ENCODE data around the gene CUEDC1. TPM values are rescaled to one million over a fixed set of nuclear protein-coding genes. Genes with fewer than 3 reads are reported as not detected.
"Not testable (repeated sequence)": the region's sequence is repeated elsewhere in the genome, so short reads cannot be mapped to it uniquely, and the experiment has no call there.

Gene CUEDC1
- total and polyA plus RNA-seq, 2 experiments from 2014 or later = 11.1 to 13.6 TPM

DNA sequence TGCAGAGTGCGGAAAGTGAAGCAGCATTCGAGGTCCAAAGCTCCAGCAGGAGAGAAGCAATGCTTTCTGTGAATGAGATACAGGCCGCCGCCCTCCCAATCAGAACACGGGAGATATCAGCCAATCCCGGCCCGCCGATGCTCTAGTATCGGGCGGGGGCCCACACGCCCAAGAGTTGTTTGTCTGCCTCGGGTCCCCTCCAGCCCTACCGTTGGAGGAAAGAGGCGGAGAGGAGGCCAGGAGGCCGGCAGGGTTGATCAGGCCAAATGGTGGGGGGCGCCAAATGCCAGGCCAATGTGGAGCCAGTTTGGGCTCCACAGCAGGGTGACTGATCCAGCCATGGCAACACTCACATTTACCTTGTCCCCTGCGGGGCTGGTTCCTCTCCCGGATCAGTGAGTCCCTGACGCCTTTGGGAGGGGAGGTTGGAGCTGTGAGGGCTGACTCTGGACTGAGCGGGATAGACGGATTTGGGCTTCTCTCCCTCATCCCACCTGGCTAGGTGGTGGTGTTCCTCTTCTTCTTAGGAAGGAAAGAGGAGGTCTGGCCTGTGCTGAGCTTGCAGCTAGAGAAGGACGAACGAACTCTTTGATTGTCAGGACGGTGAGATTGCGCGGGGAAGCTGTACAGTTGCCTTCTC lies 10.4 kb upstream of the CUEDC1 start:
- H4K20me1 ChIP-seq (ENCODE audit: insufficient read depth) = no peaks in the 10 kb centered on the region
- H3K9me3 ChIP-seq (ENCODE audit: low read depth) = no peaks in the 10 kb centered on the region
- H3K4me2 ChIP-seq (ENCODE audit: unreplicated experiment) = no peak overlapping the region
- H3K79me2 ChIP-seq (ENCODE audit: insufficient read depth) = no peaks in the 10 kb centered on the region
- H3K27me3 ChIP-seq (replicated peaks; ENCODE audit: insufficient read depth) = no peaks in the 10 kb centered on the region
- no peak overlapping the region for H2AFZ ChIP-seq
- no peak overlapping the region for H3K27ac ChIP-seq
- peaks cover 5% of the 10 kb centered on the region for H3K4me1 ChIP-seq (ENCODE audit: insufficient read depth)
- H3K4me3 ChIP-seq = no peak overlapping the region
- no peaks in the 10 kb centered on the region for H3K9me2 ChIP-seq (ENCODE audit: insufficient read depth)
- TF ChIP-seq EZH2 (IDR thresholded peaks at IDR 0.05; ENCODE audit: insufficient read depth, poor library complexity, severe bottlenecking) = no peak
- no peak for TF ChIP-seq EZH2phosphoT487 (IDR thresholded peaks at IDR 0.05; ENCODE audit: insufficient read depth, low read depth)
- 82 to 86% methylated on average over 26 of the region's 26 CpGs for WGBS, 2 experiments (ENCODE audit: low coverage in 1 of 2, low lambda C conversion rate in 2 of 2, missing lambda C conversion rate in 2 of 2)
- in situ Hi-C loops (cut with MboI) = no loop called here
- no peak for DNase-seq
- no peaks in the 10 kb centered on the region for H3K36me3 ChIP-seq (ENCODE audit: low read depth)
- H3F3A ChIP-seq (ENCODE audit: insufficient read depth) = no peaks in the 10 kb centered on the region
- no peak overlapping the region for H3K9ac ChIP-seq

DNA sequence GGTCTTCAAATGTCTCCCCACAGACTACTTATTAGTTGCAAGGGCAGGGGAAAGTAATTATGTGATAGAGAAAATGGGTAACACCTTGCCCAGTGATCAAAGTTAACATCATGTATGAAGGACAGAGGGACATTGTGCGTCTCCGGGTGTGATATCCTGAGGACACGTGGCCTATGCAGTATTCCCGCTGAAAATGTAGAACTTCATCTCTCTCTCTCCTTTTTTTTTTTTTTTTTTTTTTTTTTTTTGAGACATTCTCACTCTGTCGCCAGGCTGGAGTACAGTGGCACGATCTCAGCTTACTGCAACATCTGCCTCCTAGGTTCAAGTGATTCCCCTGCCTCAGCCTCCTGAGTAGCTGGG lies 7.9 kb upstream of the CUEDC1 start:
- H3K27ac ChIP-seq = no peak overlapping the region
- in situ Hi-C loops (cut with MboI) = no loop called here
- no peaks in the 10 kb centered on the region for H3K79me2 ChIP-seq (ENCODE audit: insufficient read depth)
- H3K9me2 ChIP-seq (ENCODE audit: insufficient read depth) = no peaks in the 10 kb centered on the region
- H3K27me3 ChIP-seq (replicated peaks; ENCODE audit: insufficient read depth) = no peaks in the 10 kb centered on the region
- H3F3A ChIP-seq (ENCODE audit: insufficient read depth) = no peaks in the 10 kb centered on the region
- H3K9ac ChIP-seq = no peak overlapping the region
- H2AFZ ChIP-seq = no peak overlapping the region
- DNase-seq = no peak
- H3K36me3 ChIP-seq (ENCODE audit: low read depth) = no peaks in the 10 kb centered on the region
- H3K4me1 ChIP-seq (ENCODE audit: insufficient read depth) = no peaks in the 10 kb centered on the region
- WGBS, 2 experiments (ENCODE audit: low coverage in 1 of 2, low lambda C conversion rate in 2 of 2, missing lambda C conversion rate in 2 of 2) = 90 to 95% methylated on average over 6 of the region's 6 CpGs
- H3K9me3 ChIP-seq (ENCODE audit: low read depth) = no peaks in the 10 kb centered on the region
- no peak overlapping the region for H3K4me3 ChIP-seq
- H4K20me1 ChIP-seq (ENCODE audit: insufficient read depth) = no peaks in the 10 kb centered on the region
- no peak overlapping the region for H3K4me2 ChIP-seq (ENCODE audit: unreplicated experiment)
- TF ChIP-seq EZH2 (IDR thresholded peaks at IDR 0.05; ENCODE audit: insufficient read depth, poor library complexity, severe bottlenecking) = no peak
- TF ChIP-seq EZH2phosphoT487 (IDR thresholded peaks at IDR 0.05; ENCODE audit: insufficient read depth, low read depth) = no peak

DNA sequence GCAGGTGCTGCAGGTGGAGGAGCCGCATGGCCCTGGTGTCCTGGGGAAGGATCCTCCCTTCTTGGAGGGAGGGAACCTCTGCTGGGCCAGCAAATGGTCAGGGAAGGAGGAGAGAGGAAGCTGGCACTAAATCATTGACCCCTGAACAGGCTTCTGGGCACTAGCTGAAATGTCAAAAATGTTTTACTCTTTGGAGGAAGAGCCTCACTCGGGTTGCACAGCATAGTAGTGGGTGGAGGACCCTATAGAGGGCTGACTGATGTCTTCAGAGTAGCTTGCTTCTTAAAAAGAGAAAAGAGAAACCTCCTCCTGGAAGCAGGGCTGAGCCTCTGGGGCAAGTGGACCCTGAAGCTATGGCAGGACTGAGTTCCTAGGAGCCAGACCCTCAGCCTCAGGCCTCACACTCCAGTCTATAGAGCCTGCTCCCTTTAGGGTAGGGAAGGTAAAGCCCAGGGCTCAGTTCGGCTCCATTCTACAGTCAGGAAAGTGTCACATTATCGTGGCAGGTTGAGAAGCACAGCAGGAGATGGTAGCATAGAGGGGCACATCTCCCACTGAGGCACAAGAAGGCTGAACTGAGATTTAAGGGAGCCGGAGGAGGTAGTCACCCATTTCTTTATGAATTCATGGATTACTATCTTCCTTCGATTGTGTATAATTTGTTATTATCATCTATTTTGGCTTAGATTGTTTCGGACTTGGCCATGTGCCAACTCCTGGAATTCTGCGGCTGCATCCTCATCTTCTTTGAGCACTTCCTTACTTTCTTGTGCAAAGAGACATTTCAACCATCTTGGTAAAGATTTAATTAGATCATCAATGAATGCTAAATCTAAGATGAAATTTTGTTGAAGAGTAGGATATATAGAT lies 7.3 kb upstream of the CUEDC1 start:
- DNase-seq = no peak
- Histone ChIP-seq H3K79me2 (ENCODE audit: insufficient read depth) (no peaks in the 10 kb centered on the region), H3K9ac (no peak overlapping the region), H2AFZ (no peak overlapping the region), H3F3A (ENCODE audit: insufficient read depth) (0 out of 2 replicates have a peak, but pooled peaks cover 1% of the 10 kb centered on the region), H3K9me3 (ENCODE audit: low read depth) (no peaks in the 10 kb centered on the region), H4K20me1 (ENCODE audit: insufficient read depth) (no peaks in the 10 kb centered on the region), H3K27me3 (replicated peaks; ENCODE audit: insufficient read depth) (no peaks in the 10 kb centered on the region), H3K4me1 (ENCODE audit: insufficient read depth) (no peaks in the 10 kb centered on the region), H3K36me3 (ENCODE audit: low read depth) (no peaks in the 10 kb centered on the region), H3K27ac (no peak overlapping the region), H3K4me2 (ENCODE audit: unreplicated experiment) (no peak overlapping the region), H3K4me3 (no peak overlapping the region), H3K9me2 (ENCODE audit: insufficient read depth) (no peaks in the 10 kb centered on the region)
- TF ChIP-seq EZH2phosphoT487 (IDR thresholded peaks at IDR 0.05; ENCODE audit: insufficient read depth, low read depth) = no peak
- no peak for TF ChIP-seq EZH2 (IDR thresholded peaks at IDR 0.05; ENCODE audit: insufficient read depth, poor library complexity, severe bottlenecking)
- WGBS, 2 experiments (ENCODE audit: low coverage in 1 of 2, low lambda C conversion rate in 2 of 2, missing lambda C conversion rate in 2 of 2) = 64 to 68% methylated on average over 8 of the region's 8 CpGs
- in situ Hi-C loops (cut with MboI) = no loop called here

DNA sequence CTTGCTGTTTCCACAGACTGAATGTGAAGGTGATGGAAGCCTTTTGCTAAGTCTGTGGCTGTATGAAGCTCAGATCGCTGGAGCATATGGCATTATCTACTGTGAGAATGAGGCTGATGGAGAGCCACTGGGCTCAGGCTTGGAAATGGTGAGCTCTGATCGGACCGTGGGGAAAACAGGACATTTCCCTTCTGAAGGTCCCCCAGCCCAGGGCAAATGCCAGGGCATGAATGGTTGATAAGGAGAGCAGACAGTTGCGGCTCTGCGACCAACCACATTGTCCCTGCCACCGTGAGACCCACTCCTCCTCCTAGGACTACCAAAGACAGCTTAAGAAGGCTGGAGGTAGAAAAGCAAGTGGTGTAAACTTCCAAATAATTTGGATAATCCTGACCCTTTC lies 4.7 kb upstream of the CUEDC1 start:
- no peak for DNase-seq
- Histone ChIP-seq H3K36me3 (ENCODE audit: low read depth) (no peaks in the 10 kb centered on the region), H3K9me2 (ENCODE audit: insufficient read depth) (no peaks in the 10 kb centered on the region), H2AFZ (no peak overlapping the region), H3K9ac (no peak overlapping the region), H3K27me3 (replicated peaks; ENCODE audit: insufficient read depth) (no peaks in the 10 kb centered on the region), H4K20me1 (ENCODE audit: insufficient read depth) (no peaks in the 10 kb centered on the region), H3K79me2 (ENCODE audit: insufficient read depth) (no peaks in the 10 kb centered on the region), H3K4me3 (no peak overlapping the region), H3K9me3 (ENCODE audit: low read depth) (no peaks in the 10 kb centered on the region), H3K4me1 (ENCODE audit: insufficient read depth) (no peaks in the 10 kb centered on the region), H3K4me2 (ENCODE audit: unreplicated experiment) (no peak overlapping the region), H3F3A (ENCODE audit: insufficient read depth) (0 out of 2 replicates have a peak, but pooled peaks cover 3% of the 10 kb centered on the region), H3K27ac (no peak overlapping the region)
- 81 to 87% methylated on average over 6 of the region's 6 CpGs for WGBS, 2 experiments (ENCODE audit: low coverage in 1 of 2, low lambda C conversion rate in 2 of 2, missing lambda C conversion rate in 2 of 2)
- TF ChIP-seq EZH2phosphoT487 (IDR thresholded peaks at IDR 0.05; ENCODE audit: insufficient read depth, low read depth) (no peak), EZH2 (IDR thresholded peaks at IDR 0.05; ENCODE audit: insufficient read depth, poor library complexity, severe bottlenecking) (no peak)
- in situ Hi-C loops (cut with MboI) = no loop called here

DNA sequence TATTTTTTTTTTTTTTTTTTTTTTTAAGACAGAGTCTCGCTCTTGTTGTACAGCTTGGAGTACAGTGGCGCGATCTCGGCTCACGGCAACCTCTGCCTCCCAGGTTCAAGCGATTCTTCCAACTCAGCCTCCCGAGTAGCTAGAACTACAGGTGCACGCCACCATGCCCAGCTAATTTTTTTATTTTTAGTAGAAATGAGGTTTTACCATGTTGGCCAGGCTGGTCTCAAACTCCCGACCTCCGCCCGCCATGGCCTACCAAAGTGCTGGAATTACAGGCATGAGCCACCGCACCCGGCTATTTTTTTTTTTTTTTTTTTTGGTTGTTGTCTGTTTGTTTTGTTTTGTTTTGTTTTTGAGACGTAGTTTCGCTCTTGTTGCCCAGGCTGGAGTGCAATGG lies 3.2 kb upstream of the CUEDC1 start:
- 91 to 94% methylated on average over 15 of the region's 15 CpGs for WGBS, 2 experiments (ENCODE audit: low coverage in 1 of 2, low lambda C conversion rate in 2 of 2, missing lambda C conversion rate in 2 of 2)

More for the DNA sequence above, 3.2 kb upstream of the CUEDC1 start:
- H3K4me2 ChIP-seq (ENCODE audit: unreplicated experiment); H3K36me3 ChIP-seq (ENCODE audit: low read depth); H3K9ac ChIP-seq; in situ Hi-C loops (cut with MboI); H3F3A ChIP-seq (ENCODE audit: insufficient read depth); H3K9me3 ChIP-seq (ENCODE audit: low read depth); H3K27me3 ChIP-seq (replicated peaks; ENCODE audit: insufficient read depth); DNase-seq; H3K27ac ChIP-seq; H3K4me3 ChIP-seq; H2AFZ ChIP-seq; H3K4me1 ChIP-seq (ENCODE audit: insufficient read depth); H4K20me1 ChIP-seq (ENCODE audit: insufficient read depth); H3K9me2 ChIP-seq (ENCODE audit: insufficient read depth): not testable (repeated sequence)
- peaks cover 11% of the 10 kb centered on the region for H3K79me2 ChIP-seq (ENCODE audit: insufficient read depth)
